ENCODE measurements around the gene TAS2R14.

Gene TAS2R14

GRCh38 chr12:10891937-10892336 is 47.1 kb downstream of the TAS2R14 start:
- no peaks in the 10 kb centered on the region for H3K27me3 ChIP-seq (ENCODE audit: insufficient read depth, insufficient read length)
- no peak overlapping the region for H3K4me3 ChIP-seq (ENCODE audit: insufficient read length, low read depth)
- no peaks in the 10 kb centered on the region for H3K36me3 ChIP-seq (ENCODE audit: insufficient read depth, insufficient read length, low read length)
- H3K9ac ChIP-seq (ENCODE audit: insufficient read length, low read depth), result no peak overlapping the region
- no peaks in the 10 kb centered on the region for H3K4me1 ChIP-seq (ENCODE audit: insufficient read depth, insufficient read length)
- TF ChIP-seq YY1 (IDR thresholded peaks at IDR 0.05; ENCODE audit: insufficient read depth, insufficient read length), result no peak
- TF ChIP-seq SUZ12 (IDR thresholded peaks at IDR 0.05; ENCODE audit: extremely low read depth, insufficient read depth, insufficient read length), result no peak
- no peak for TF ChIP-seq ZNF274 (IDR thresholded peaks at IDR 0.05; ENCODE audit: low read depth, low read length)
- no peaks in the 10 kb centered on the region for H3K9me3 ChIP-seq (ENCODE audit: insufficient read depth, low read length)
- no peak for DNase-seq (ENCODE audit: low read depth, low spot score)

- Histone ChIP-seq H3K9me3 (ENCODE audit: insufficient read depth, low read length) (no peaks in the 10 kb centered on the region), H3K4me1 (ENCODE audit: insufficient read depth, insufficient read length) (no peaks in the 10 kb centered on the region), H3K4me3 (ENCODE audit: insufficient read length, low read depth) (no peak overlapping the region), H3K9ac (ENCODE audit: insufficient read length, low read depth) (no peak overlapping the region), H3K36me3 (ENCODE audit: insufficient read depth, insufficient read length, low read length) (no peaks in the 10 kb centered on the region), H3K27me3 (ENCODE audit: insufficient read depth, insufficient read length) (no peaks in the 10 kb centered on the region)
- no peak for DNase-seq (ENCODE audit: low read depth, low spot score)
- TF ChIP-seq YY1 (IDR thresholded peaks at IDR 0.05; ENCODE audit: insufficient read depth, insufficient read length), result no peak
- no peak for TF ChIP-seq SUZ12 (IDR thresholded peaks at IDR 0.05; ENCODE audit: extremely low read depth, insufficient read depth, insufficient read length)
- TF ChIP-seq ZNF274 (IDR thresholded peaks at IDR 0.05; ENCODE audit: low read depth, low read length), result no peak
Observed at GRCh38 chr12:10889226-10889625, 49.8 kb downstream of the TAS2R14 start.
